Measurements from ENCODE around the gene NRARP. TPM values are rescaled to one million over a fixed set of nuclear protein-coding genes. Genes with fewer than 3 reads are reported as not detected.
A peak's percentile ranks its signal among the peaks of the same experiment; 100 is the strongest.

The NRARP gene
- polyA plus RNA-seq, 6 donors from 2014 or later: 0.37 TPM; not detected in 5

GRCh38 chr9:137311986-137312851, 10.1 kb upstream of the NRARP start:
- Mint-ChIP-seq H3K36me3 (no peaks in the 10 kb centered on the region), H3K27me3 (peaks cover 0 to 13% (median 0%) of the 10 kb centered on the region in 3 donors), H3K27ac (no peak overlapping the region), H3K4me3 (no peak overlapping the region), H3K9me3 (no peaks in the 10 kb centered on the region), H3K4me1 (peaks cover 0 to 3% (median 2%) of the 10 kb centered on the region in 3 donors)
- no peak for DNase-seq
- ATAC-seq (ENCODE audit: low read depth in 2 of 2): no peak

- Mint-ChIP-seq H3K36me3 (no peaks in the 10 kb centered on the region), H3K27ac (no peak overlapping the region), H3K4me1 (peaks cover 0 to 12% (median 4%) of the 10 kb centered on the region in 3 donors), H3K4me3 (no peak overlapping the region), H3K9me3 (no peaks in the 10 kb centered on the region), H3K27me3 (peaks cover 0 to 16% (median 0%) of the 10 kb centered on the region in 3 donors)
- DNase-seq: no peak
- no peak for ATAC-seq (ENCODE audit: low read depth in 2 of 2)
Observed at GRCh38 chr9:137311171-137311985, 9.3 kb upstream of the NRARP start.

- DNase-seq (no peak), ATAC-seq (ENCODE audit: low read depth in 2 of 2) (no peak)
- Mint-ChIP-seq H3K36me3 (no peaks in the 10 kb centered on the region), H3K9me3 (no peaks in the 10 kb centered on the region), H3K4me3 (no peak overlapping the region), H3K4me1 (peaks cover 2 to 21% (median 5%) of the 10 kb centered on the region in 3 donors), H3K27ac (peak overlapping the region in 1 of 6 donors; percentile 33), H3K27me3 (peaks cover 0 to 19% (median 0%) of the 10 kb centered on the region in 3 donors)
Observed at GRCh38 chr9:137310189-137311052, 8.3 kb upstream of the NRARP start.

GRCh38 chr9:137309368-137310188, 7.5 kb upstream of the NRARP start:
- ATAC-seq (ENCODE audit: low read depth in 2 of 2) (no peak), DNase-seq (no peak)

GRCh38 chr9:137308057-137308619, 6.1 kb upstream of the NRARP start:
- Mint-ChIP-seq H3K4me3 (no peak overlapping the region), H3K27me3 (peaks cover 0 to 28% (median 0%) of the 10 kb centered on the region in 3 donors), H3K27ac (no peak overlapping the region), H3K4me1 (peaks cover 5 to 25% (median 7%) of the 10 kb centered on the region in 3 donors), H3K36me3 (no peaks in the 10 kb centered on the region), H3K9me3 (no peaks in the 10 kb centered on the region)
- no peak for ATAC-seq (ENCODE audit: low read depth in 2 of 2)
- DNase-seq: no peak

More at GRCh38 chr9:137309368-137310188, 7.5 kb upstream of the NRARP start:
- peak overlapping the region in 1 of 6 donors; percentile 47 for H3K27ac Mint-ChIP-seq
- H3K4me3 Mint-ChIP-seq: no peak overlapping the region
- H3K4me1 Mint-ChIP-seq: peaks cover 4 to 25% (median 7%) of the 10 kb centered on the region in 3 donors
- no peaks in the 10 kb centered on the region for H3K36me3 Mint-ChIP-seq
- peaks cover 0 to 23% (median 0%) of the 10 kb centered on the region in 3 donors for H3K27me3 Mint-ChIP-seq
- no peaks in the 10 kb centered on the region for H3K9me3 Mint-ChIP-seq

DNA sequence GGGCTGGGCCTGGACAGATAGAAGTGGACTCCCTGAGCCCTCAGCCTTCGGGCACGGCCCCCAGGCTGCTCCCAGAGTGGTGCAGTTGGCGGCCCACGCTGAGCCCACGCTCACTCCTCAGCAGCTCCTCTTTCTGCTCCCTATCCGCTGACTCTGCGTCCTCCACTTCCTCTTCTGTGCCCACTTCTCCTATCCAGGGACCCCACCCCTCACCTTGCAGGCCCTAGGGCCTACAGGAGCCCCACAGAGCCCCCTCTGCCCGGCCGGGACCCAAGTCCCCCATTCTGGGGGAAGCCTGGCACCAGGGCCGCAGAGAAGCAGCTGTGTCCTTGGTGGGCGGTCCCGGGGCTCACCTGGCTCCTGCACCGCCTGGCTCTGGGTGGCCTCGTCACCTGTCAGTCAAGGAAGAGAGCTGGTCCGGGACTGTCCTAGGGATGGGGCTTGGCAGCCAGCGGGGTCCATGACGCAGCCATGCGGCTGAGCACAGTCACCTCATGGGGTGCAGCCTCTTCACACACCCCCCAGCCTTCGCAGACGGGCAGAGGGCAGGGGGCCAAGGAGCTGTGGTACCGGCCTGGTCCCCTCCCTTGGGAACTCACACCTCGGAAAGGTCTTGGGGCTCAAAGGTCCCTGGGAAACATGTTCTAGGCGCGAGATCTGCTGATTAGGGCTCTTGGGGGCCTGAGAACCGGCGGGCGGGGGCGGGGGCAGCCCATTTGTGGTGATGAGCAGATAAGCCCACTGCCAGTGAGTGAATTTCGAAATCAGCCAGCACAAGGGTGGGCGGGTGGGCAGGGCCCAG, 5.4 kb upstream of the NRARP start:
- Mint-ChIP-seq H3K36me3 (no peaks in the 10 kb centered on the region), H3K27me3 (peaks cover 0 to 28% (median 0%) of the 10 kb centered on the region in 3 donors), H3K4me3 (peak overlapping the region in 4 of 8 donors; percentile 20 to 62 (median 54)), H3K9me3 (no peaks in the 10 kb centered on the region), H3K27ac (peak overlapping the region in 1 of 6 donors; percentile 7), H3K4me1 (peaks cover 7 to 25% (median 7%) of the 10 kb centered on the region in 3 donors)
- no peak for ATAC-seq (ENCODE audit: low read depth in 2 of 2)
- DNase-seq: no peak

- no peaks in the 10 kb centered on the region for H3K9me3 Mint-ChIP-seq
- H3K4me1 Mint-ChIP-seq: peaks cover 7 to 25% (median 7%) of the 10 kb centered on the region in 3 donors
- no peaks in the 10 kb centered on the region for H3K36me3 Mint-ChIP-seq
- ATAC-seq (ENCODE audit: low read depth in 2 of 2) (no peak), DNase-seq (no peak)
- H3K27me3 Mint-ChIP-seq: peaks cover 0 to 28% (median 0%) of the 10 kb centered on the region in 3 donors
- peak overlapping the region in 3 of 8 donors; percentile 47 to 55 (median 54) for H3K4me3 Mint-ChIP-seq
- no peak overlapping the region for H3K27ac Mint-ChIP-seq
Observed at GRCh38 chr9:137306850-137307254, 4.8 kb upstream of the NRARP start.

- no peak for DNase-seq
- peaks cover 7 to 25% (median 7%) of the 10 kb centered on the region in 3 donors for H3K4me1 Mint-ChIP-seq
- H3K36me3 Mint-ChIP-seq: no peaks in the 10 kb centered on the region
- no peak overlapping the region for H3K27ac Mint-ChIP-seq
- ATAC-seq (ENCODE audit: low read depth in 2 of 2): no peak
- no peaks in the 10 kb centered on the region for H3K9me3 Mint-ChIP-seq
- peaks cover 0 to 28% (median 0%) of the 10 kb centered on the region in 3 donors for H3K27me3 Mint-ChIP-seq
- H3K4me3 Mint-ChIP-seq: peak overlapping the region in 1 of 8 donors; percentile 47
Observed at GRCh38 chr9:137306066-137306849, 4.2 kb upstream of the NRARP start.

DNA sequence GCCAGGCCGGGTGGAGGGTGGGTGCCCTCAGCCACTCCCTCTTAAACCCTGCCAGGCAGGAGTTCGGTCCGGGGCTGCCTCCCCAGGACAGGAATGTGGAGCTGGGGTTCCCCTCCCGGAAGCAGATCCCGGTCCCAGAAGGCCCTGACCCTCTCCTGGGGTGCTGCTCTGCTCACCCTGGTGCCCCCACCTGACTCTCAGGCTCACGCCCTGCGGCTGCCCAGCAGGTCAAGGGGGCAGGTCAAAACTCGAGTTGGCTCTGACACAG, 3.7 kb upstream of the NRARP start:
- no peak for ATAC-seq (ENCODE audit: low read depth in 2 of 2)
- DNase-seq: no peak
- H3K27ac Mint-ChIP-seq: no peak overlapping the region
- H3K4me3 Mint-ChIP-seq: peak overlapping the region in 1 of 8 donors; percentile 15
- no peaks in the 10 kb centered on the region for H3K9me3 Mint-ChIP-seq
- no peaks in the 10 kb centered on the region for H3K36me3 Mint-ChIP-seq
- peaks cover 8 to 27% (median 9%) of the 10 kb centered on the region in 3 donors for H3K4me1 Mint-ChIP-seq
- peaks cover 0 to 28% (median 2%) of the 10 kb centered on the region in 3 donors for H3K27me3 Mint-ChIP-seq

DNA sequence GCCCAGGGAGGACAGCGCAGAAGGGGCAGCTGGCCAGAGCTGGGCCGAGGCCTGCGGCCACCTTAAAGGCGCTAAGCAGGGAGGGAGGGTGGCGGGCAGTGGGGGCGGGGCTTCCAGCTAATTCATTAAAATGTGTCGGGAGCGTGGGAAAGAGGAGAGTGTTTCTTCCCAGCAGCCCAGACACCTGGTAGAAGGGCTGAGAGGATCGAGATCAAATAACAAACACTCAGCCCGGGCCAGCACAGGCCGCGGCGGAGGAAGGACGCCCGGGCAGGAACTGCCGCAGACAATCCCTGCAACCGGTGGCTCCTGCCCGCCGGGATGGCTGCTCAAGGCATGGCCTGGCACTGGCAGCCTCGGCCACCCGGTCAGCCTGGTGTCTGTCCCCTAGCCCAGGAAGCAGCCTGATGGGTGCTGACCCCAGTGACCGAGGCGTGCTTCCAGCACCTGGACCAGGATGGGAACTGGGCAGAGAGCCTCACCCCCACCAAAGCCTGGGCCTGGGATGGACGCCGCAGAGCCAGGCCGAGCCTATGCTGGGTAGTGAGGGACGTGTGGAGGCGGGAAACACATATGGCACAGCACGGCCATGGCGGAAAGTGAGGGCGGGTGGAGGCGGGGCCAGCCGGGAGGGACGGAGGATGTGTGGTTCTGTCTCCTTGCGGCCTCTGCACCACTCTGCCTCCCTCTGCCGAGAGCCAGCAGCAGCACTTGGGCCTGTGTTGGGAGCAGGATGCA, 3.2 kb upstream of the NRARP start:
- DNase-seq (no peak), ATAC-seq (ENCODE audit: low read depth in 2 of 2) (peak; percentile 15 to 16)
- H3K36me3 Mint-ChIP-seq: no peaks in the 10 kb centered on the region
- H3K27ac Mint-ChIP-seq: peak overlapping the region in 1 of 6 donors; percentile 42
- peak overlapping the region in 3 of 8 donors; percentile 15 to 57 (median 35) for H3K4me3 Mint-ChIP-seq
- no peaks in the 10 kb centered on the region for H3K9me3 Mint-ChIP-seq
- H3K27me3 Mint-ChIP-seq: peaks cover 0 to 28% (median 4%) of the 10 kb centered on the region in 3 donors
- peaks cover 10 to 29% (median 11%) of the 10 kb centered on the region in 3 donors for H3K4me1 Mint-ChIP-seq

Measured in naive B cell (primary cell).